Liver (tissue), 9 donors: Measurements from ENCODE around the gene BPIFA3. TPM values are rescaled to one million over a fixed set of nuclear protein-coding genes. Genes with fewer than 3 reads are reported as not detected.

Source experiments
- DNase-seq: peaks from one replicate; pipeline ENCODE4 v3.0.0-alpha.2; 2017; ENCODE audit warnings: low spot score
- H3K27ac ChIP-seq, 2 donors: one replicate each; pipeline ENCODE4 v1.7.0; 2013; ENCODE audit warnings: inconsistent platforms in 2 of 2, low read length in 2 of 2, control low read depth in 1 of 2, low read depth in 1 of 2, mild to moderate bottlenecking in 1 of 2
- H3K27me3 ChIP-seq, 4 donors: one replicate each; pipeline versions ENCODE4 v1.6.1 to v1.7.0; 2013; ENCODE audit warnings: low read length in 3 of 4, inconsistent platforms in 1 of 4, mild to moderate bottlenecking in 1 of 4, moderate library complexity in 1 of 4; ENCODE audit not compliant: control insufficient read depth in 4 of 4, insufficient read depth in 4 of 4
- H3K36me3 ChIP-seq, 4 donors: one replicate each; pipeline versions ENCODE4 v1.6.1 to v1.7.0; 2013; ENCODE audit warnings: low read length in 3 of 4, mild to moderate bottlenecking in 3 of 4, low read depth in 1 of 4, moderate library complexity in 1 of 4; ENCODE audit not compliant: control insufficient read depth in 4 of 4, insufficient read depth in 3 of 4
- H3K4me1 ChIP-seq, 4 donors: one replicate each; pipeline versions ENCODE4 v1.6.1 to v1.7.0; 2013; ENCODE audit warnings: low read length in 3 of 4, mild to moderate bottlenecking in 3 of 4, moderate library complexity in 1 of 4; ENCODE audit not compliant: control insufficient read depth in 4 of 4, insufficient read depth in 4 of 4
- H3K4me3 ChIP-seq, 3 donors: one replicate each; pipeline versions ENCODE4 v1.6.1 to v1.7.0; 2013; ENCODE audit warnings: low read length in 3 of 3, control low read depth in 1 of 3, low read depth in 1 of 3, mild to moderate bottlenecking in 1 of 3
- H3K9ac ChIP-seq, 2 donors: one replicate each; pipeline ENCODE4 v1.7.0; 2013; ENCODE audit warnings: low read length in 2 of 2, mild to moderate bottlenecking in 2 of 2, moderate library complexity in 2 of 2, control low read depth in 1 of 2, low read depth in 1 of 2
- H3K9me3 ChIP-seq, 4 donors: one replicate each; pipeline versions ENCODE4 v1.6.1 to v1.7.0; 2013; ENCODE audit warnings: low read length in 3 of 4; ENCODE audit not compliant: control insufficient read depth in 4 of 4
- EGR1 ChIP-seq, 2 donors: IDR thresholded peaks; 2 replicates each; pipeline ENCODE4 v1.6.1; 2016 to 2018; ENCODE audit warnings: antibody characterized with exemption in 2 of 2, low read depth in 2 of 2
- FOXA1 ChIP-seq: IDR thresholded peaks from 2 replicates; pipeline ENCODE4 v1.6.1; 2016; ENCODE audit warnings: antibody characterized with exemption
- FOXA2 ChIP-seq: IDR thresholded peaks from 2 replicates; pipeline ENCODE4 v1.6.1; 2016; ENCODE audit warnings: antibody characterized with exemption
- GABPA ChIP-seq, 2 donors: IDR thresholded peaks in 1 of 2; conservative IDR thresholded peaks in 1 of 2; 2 replicates each; pipeline ENCODE4 v1.6.1; 2016; ENCODE audit warnings: antibody characterized with exemption in 2 of 2, mild to moderate bottlenecking in 1 of 2, moderate library complexity in 1 of 2
- HNF4A ChIP-seq, 2 donors: conservative IDR thresholded peaks; 2 replicates each; pipeline ENCODE4 v1.6.1; 2016; ENCODE audit warnings: antibody characterized with exemption in 2 of 2, mild to moderate bottlenecking in 2 of 2
- HNF4G ChIP-seq: IDR thresholded peaks from 2 replicates; pipeline ENCODE4 v1.6.1; 2016; ENCODE audit warnings: antibody characterized with exemption
- NR2F2 ChIP-seq: IDR thresholded peaks from 2 replicates; pipeline ENCODE4 v1.6.1; 2016; ENCODE audit warnings: antibody characterized with exemption
- RAD21 ChIP-seq, 2 donors: IDR thresholded peaks; 2 replicates each; pipeline ENCODE4 v1.6.1; 2016; ENCODE audit warnings: antibody characterized with exemption in 2 of 2, mild to moderate bottlenecking in 2 of 2
- RXRA ChIP-seq, 2 donors: IDR thresholded peaks; 2 replicates each; pipeline ENCODE4 v1.6.1; 2017 to 2018; ENCODE audit warnings: antibody characterized with exemption in 2 of 2, mild to moderate bottlenecking in 1 of 2
- SP1 ChIP-seq: IDR thresholded peaks from 2 replicates; pipeline ENCODE4 v1.6.1; 2018; ENCODE audit warnings: antibody characterized with exemption, mild to moderate bottlenecking
- TAF1 ChIP-seq: conservative IDR thresholded peaks from 2 replicates; pipeline ENCODE4 v1.6.1; 2016; ENCODE audit warnings: antibody characterized with exemption, mild to moderate bottlenecking
- YY1 ChIP-seq: IDR thresholded peaks from 2 replicates; pipeline ENCODE4 v1.6.1; 2016; ENCODE audit warnings: antibody characterized with exemption, mild to moderate bottlenecking
- WGBS: extraction: QIAGEN DNeasy Blood & Tissue Kit; methylation state at CpG from one replicate; pipeline ENCODE4 v1.1.7; 2013; 5-methylcytosine and 5-hydroxymethylcytosine counted together
- polyA plus RNA-seq, 2 donors: library from polyadenylated mRNA; stranded (reverse) in 1 of 2; unstranded in 1 of 2; fragments of 200-250 nt in 1 of 2; fragments of >200 nt in 1 of 2; fragmentation: Nextera tagmentation in 1 of 2; extraction: Ambion mirVana in 1 of 2; gene quantifications; one replicate each; pipeline versions ENCODE4 v1.2.1 to v1.2.3, GENCODE V29; 2013 to 2015
- total RNA-seq, 2 donors: library from RNA; depleted of rRNA; stranded (reverse); fragments of >200 nt; gene quantifications; one replicate each; pipeline ENCODE4 v1.2.3, GENCODE V29; 2014
- TF ChIP-seq, protein P1 (sequence below): IDR thresholded peaks from 2 replicates; pipeline ENCODE4 v1.6.1; 2016; ENCODE audit warnings: antibody characterized with exemption
- TF ChIP-seq, protein P2 (sequence below): IDR thresholded peaks from 2 replicates; pipeline ENCODE4 v1.6.1; 2016; ENCODE audit warnings: antibody characterized with exemption
- TF ChIP-seq, protein P3 (sequence below): IDR thresholded peaks from 2 replicates; pipeline ENCODE4 v1.6.1; 2016; ENCODE audit warnings: antibody characterized with exemption
- TF ChIP-seq, protein P4 (sequence below): fragments of 150-350 bp; IDR thresholded peaks from 2 replicates; pipeline ENCODE4 v1.5.1; 2017; ENCODE audit warnings: improper control_type of control experiment, low read depth, low read length; ENCODE audit not compliant: missing input control
- donor health status: healthy.
- donor health status: healthy.
- donor health status: healthy.
- donor health status: healthy.
- donor health status: healthy.

The BPIFA3 gene
- total and polyA plus RNA-seq, 4 donors, result not detected

DNA sequence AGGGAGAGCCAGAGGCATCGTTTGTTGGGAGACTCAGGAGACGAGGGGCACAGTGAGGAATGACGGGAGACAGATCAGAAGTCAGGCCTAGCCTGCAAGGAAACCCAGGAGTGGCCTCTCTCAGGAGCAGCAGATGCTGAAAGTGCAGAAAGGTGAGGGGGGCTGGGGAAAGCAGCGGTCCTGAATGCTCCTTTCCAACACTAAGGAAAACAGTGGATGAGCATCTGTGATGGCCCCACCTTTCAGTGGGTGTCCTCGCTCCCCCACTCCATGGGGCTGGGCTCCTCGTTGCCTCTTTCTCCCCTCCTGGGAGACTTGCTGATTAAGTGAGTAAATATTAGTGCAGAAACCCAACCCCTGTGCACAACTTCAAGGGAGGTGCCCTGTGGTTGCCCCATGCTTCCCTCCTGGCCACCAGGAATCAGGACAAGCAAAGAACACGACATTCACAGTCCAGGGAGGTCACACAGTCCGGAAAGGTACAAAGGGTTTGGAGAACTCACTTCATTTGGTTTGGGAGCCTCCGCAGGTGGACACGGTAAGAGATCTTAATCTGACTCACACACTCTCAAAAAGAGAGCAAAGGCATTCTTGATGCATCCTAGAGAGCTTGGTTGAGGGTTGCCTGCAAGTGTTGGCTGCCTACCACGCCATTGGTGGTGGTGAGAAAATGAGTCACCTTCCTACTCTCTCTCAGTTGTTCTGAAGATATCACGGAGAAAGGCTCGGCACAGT lies 56.1 kb downstream of the BPIFA3 start:
- no peaks in the 10 kb centered on the region for H3K4me1 ChIP-seq
- no peak for DNase-seq
- WGBS, result 55% methylated on average over 13 of the region's 13 CpGs
- no peak overlapping the region for H3K27ac ChIP-seq
- no peak for TF ChIP-seq HNF4G
- no peak for TF ChIP-seq FOXA2
- TF ChIP-seq, protein P1, sequence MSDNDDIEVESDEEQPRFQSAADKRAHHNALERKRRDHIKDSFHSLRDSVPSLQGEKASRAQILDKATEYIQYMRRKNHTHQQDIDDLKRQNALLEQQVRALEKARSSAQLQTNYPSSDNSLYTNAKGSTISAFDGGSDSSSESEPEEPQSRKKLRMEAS, result no peak
- TF ChIP-seq, protein P2, sequence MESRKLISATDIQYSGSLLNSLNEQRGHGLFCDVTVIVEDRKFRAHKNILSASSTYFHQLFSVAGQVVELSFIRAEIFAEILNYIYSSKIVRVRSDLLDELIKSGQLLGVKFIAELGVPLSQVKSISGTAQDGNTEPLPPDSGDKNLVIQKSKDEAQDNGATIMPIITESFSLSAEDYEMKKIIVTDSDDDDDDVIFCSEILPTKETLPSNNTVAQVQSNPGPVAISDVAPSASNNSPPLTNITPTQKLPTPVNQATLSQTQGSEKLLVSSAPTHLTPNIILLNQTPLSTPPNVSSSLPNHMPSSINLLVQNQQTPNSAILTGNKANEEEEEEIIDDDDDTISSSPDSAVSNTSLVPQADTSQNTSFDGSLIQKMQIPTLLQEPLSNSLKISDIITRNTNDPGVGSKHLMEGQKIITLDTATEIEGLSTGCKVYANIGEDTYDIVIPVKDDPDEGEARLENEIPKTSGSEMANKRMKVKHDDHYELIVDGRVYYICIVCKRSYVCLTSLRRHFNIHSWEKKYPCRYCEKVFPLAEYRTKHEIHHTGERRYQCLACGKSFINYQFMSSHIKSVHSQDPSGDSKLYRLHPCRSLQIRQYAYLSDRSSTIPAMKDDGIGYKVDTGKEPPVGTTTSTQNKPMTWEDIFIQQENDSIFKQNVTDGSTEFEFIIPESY, result no peak
- no peak for TF ChIP-seq GABPA (IDR thresholded peaks at IDR 0.05 in 1 of 2, conservative IDR thresholded peaks at IDR 0.05 in 1 of 2)
- no peak for TF ChIP-seq SP1
- TF ChIP-seq NR2F2, result no peak
- TF ChIP-seq, protein P3, sequence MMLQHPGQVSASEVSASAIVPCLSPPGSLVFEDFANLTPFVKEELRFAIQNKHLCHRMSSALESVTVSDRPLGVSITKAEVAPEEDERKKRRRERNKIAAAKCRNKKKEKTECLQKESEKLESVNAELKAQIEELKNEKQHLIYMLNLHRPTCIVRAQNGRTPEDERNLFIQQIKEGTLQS, result no peak
- no peak for TF ChIP-seq RAD21 (IDR thresholded peaks at IDR 0.05)
- no peak for TF ChIP-seq FOXA1
- TF ChIP-seq YY1, result no peak
- TF ChIP-seq TAF1, result no peak
- TF ChIP-seq, protein P4, sequence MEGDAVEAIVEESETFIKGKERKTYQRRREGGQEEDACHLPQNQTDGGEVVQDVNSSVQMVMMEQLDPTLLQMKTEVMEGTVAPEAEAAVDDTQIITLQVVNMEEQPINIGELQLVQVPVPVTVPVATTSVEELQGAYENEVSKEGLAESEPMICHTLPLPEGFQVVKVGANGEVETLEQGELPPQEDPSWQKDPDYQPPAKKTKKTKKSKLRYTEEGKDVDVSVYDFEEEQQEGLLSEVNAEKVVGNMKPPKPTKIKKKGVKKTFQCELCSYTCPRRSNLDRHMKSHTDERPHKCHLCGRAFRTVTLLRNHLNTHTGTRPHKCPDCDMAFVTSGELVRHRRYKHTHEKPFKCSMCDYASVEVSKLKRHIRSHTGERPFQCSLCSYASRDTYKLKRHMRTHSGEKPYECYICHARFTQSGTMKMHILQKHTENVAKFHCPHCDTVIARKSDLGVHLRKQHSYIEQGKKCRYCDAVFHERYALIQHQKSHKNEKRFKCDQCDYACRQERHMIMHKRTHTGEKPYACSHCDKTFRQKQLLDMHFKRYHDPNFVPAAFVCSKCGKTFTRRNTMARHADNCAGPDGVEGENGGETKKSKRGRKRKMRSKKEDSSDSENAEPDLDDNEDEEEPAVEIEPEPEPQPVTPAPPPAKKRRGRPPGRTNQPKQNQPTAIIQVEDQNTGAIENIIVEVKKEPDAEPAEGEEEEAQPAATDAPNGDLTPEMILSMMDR, result no peak
- no peaks in the 10 kb centered on the region for H3K27me3 ChIP-seq
- no peak overlapping the region for H3K4me3 ChIP-seq
- no peaks in the 10 kb centered on the region for H3K36me3 ChIP-seq
- no peaks in the 10 kb centered on the region for H3K9me3 ChIP-seq
- H3K9ac ChIP-seq, result no peak overlapping the region

DNA sequence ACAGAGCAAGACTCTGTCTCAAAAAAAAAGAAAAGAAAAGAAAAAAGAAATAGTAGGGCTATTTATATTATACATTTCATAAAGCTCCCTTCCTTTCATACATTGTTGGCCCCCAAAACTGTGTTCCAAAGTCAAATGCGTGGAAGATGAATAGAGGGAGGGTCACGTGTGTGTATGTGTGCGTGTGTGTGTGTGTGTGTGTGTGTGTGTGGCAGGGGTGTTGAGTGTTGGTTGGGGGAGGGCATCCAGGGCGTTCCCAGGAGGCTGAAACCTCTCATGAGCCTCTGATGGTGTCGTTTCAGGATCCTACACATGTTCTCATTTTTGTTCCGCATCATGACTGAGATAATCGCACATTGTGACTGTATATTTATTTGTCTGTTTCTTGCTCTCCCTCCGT lies 58.1 kb downstream of the BPIFA3 start:
- 79% methylated on average over 8 of the region's 8 CpGs for WGBS
- no peak for DNase-seq

DNA sequence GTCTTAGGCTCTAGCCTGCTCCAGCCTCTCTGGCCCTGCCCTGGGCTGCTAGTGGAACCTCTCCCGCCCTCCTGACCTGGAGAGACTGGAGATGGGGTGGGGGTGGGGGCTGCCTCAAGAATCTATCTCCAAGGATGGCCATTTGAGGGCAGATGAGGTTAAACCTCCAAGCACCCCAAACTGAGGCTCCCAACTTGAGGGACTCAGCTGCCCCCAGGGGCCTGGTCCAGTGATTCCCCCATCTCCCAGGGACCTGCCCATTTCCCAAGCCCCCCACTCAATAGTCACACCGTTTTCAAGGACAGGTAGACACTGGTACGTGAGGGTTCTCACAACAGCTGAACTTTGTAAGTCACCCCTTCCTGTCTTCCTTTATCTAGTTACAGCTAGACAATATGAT lies 58.7 kb downstream of the BPIFA3 start:
- WGBS, result 61% methylated on average over 3 of the region's 3 CpGs
- Histone ChIP-seq H3K4me3 (no peak overlapping the region), H3K27ac (no peak overlapping the region), H3K9ac (no peak overlapping the region), H3K27me3 (no peaks in the 10 kb centered on the region), H3K9me3 (no peaks in the 10 kb centered on the region), H3K36me3 (no peaks in the 10 kb centered on the region), H3K4me1 (no peaks in the 10 kb centered on the region)
- DNase-seq, result no peak
- no peak for TF ChIP-seq HNF4A (conservative IDR thresholded peaks at IDR 0.05)
- TF ChIP-seq, protein P4, result no peak
- TF ChIP-seq, protein P3, result no peak
- no peak for TF ChIP-seq EGR1 (IDR thresholded peaks at IDR 0.05; ENCODE audit: low read depth in 2 of 2)
- no peak for TF ChIP-seq NR2F2
- no peak for TF ChIP-seq HNF4G
- TF ChIP-seq, protein P2, result no peak
- no peak for TF ChIP-seq RXRA (IDR thresholded peaks at IDR 0.05)
- no peak for TF ChIP-seq TAF1
- no peak for TF ChIP-seq GABPA (IDR thresholded peaks at IDR 0.05 in 1 of 2, conservative IDR thresholded peaks at IDR 0.05 in 1 of 2)
- no peak for TF ChIP-seq RAD21 (IDR thresholded peaks at IDR 0.05)

More for the DNA sequence above, 58.1 kb downstream of the BPIFA3 start:
- no peak for TF ChIP-seq FOXA2
- TF ChIP-seq RAD21 (IDR thresholded peaks at IDR 0.05), result no peak
- no peak for TF ChIP-seq RXRA (IDR thresholded peaks at IDR 0.05)
- TF ChIP-seq GABPA (IDR thresholded peaks at IDR 0.05 in 1 of 2, conservative IDR thresholded peaks at IDR 0.05 in 1 of 2), result no peak
- no peak for TF ChIP-seq YY1
- no peak for TF ChIP-seq NR2F2
- no peak overlapping the region for H3K4me3 ChIP-seq
- no peaks in the 10 kb centered on the region for H3K9me3 ChIP-seq
- H3K27ac ChIP-seq, result no peak overlapping the region
- no peaks in the 10 kb centered on the region for H3K4me1 ChIP-seq
- no peaks in the 10 kb centered on the region for H3K36me3 ChIP-seq
- no peak overlapping the region for H3K9ac ChIP-seq
- H3K27me3 ChIP-seq, result no peaks in the 10 kb centered on the region
